ES-I3 (cell line): ENCODE data around the gene BTNL8.
A peak's percentile ranks its signal among the peaks of the same experiment; 100 is the strongest.

Source experiments
- H3K36me3 ChIP-seq: 2 replicates; pipeline ENCODE4 v1.6.1; 2013; ENCODE audit warnings: mild to moderate bottlenecking, low read length, control low read depth, moderate library complexity; ENCODE audit not compliant: insufficient read depth
- H3K4me1 ChIP-seq: 2 replicates; pipeline ENCODE4 v1.6.1; 2013; ENCODE audit warnings: mild to moderate bottlenecking, control low read depth, low read length; ENCODE audit not compliant: insufficient read depth
- H3K9ac ChIP-seq: 2 replicates; pipeline ENCODE4 v1.6.1; 2013; ENCODE audit warnings: low read depth, mild to moderate bottlenecking, low read length, moderate library complexity
- H3K9me3 ChIP-seq: 2 replicates; pipeline ENCODE4 v1.6.1; 2013; ENCODE audit warnings: mild to moderate bottlenecking, low read length, moderate library complexity; ENCODE audit not compliant: control insufficient read depth, insufficient read depth

The BTNL8 gene, protein sequence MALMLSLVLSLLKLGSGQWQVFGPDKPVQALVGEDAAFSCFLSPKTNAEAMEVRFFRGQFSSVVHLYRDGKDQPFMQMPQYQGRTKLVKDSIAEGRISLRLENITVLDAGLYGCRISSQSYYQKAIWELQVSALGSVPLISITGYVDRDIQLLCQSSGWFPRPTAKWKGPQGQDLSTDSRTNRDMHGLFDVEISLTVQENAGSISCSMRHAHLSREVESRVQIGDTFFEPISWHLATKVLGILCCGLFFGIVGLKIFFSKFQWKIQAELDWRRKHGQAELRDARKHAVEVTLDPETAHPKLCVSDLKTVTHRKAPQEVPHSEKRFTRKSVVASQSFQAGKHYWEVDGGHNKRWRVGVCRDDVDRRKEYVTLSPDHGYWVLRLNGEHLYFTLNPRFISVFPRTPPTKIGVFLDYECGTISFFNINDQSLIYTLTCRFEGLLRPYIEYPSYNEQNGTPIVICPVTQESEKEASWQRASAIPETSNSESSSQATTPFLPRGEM

GRCh38 chr5:180898621-180899246, at the start of gene BTNL8:
Gene BTNL8, plus strand, starts transcription at chr5:180899159. Its CDS starts 152 bp downstream, at chr5:180899311.
- Histone ChIP-seq H3K9ac (no peak within 1 kb of the TSS), H3K9me3 (no peaks in the 10 kb centered on the region; the same call in 1 of the 2 replicates), H3K4me1 (no peaks in the 10 kb centered on the region), H3K36me3 (no peaks in the 10 kb centered on the region)

DNA sequence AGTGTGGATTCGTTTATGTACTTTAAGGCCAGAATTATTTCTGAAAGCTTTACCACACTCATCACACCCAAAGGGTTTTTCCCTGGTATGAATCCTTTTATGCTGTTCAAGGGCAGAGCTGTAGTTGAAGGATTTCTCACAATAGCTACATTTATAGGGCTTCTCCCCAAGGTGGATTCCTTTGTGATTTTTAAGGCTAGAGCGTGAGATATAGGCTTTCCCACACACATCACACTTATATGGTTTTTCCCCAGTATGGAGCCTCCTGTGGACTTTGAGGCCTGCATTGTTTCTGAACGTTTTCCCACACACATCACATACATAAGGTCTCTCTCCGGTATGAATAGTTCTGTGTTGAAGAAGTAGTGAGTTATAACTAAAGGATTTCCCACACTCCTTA, 49.1 kb upstream of the BTNL8 start:
- Histone ChIP-seq H3K9ac (no peak overlapping the region), H3K36me3 (peaks cover 32% of the 10 kb centered on the region), H3K9me3 (peaks cover 41% of the 10 kb centered on the region), H3K4me1 (no peaks in the 10 kb centered on the region)

GRCh38 chr5:180850434-180851078, 48.4 kb upstream of the BTNL8 start:
- peaks cover 41% of the 10 kb centered on the region for H3K9me3 ChIP-seq
- peaks cover 32% of the 10 kb centered on the region for H3K36me3 ChIP-seq
- no peaks in the 10 kb centered on the region for H3K4me1 ChIP-seq
- H3K9ac ChIP-seq, result no peak overlapping the region

- H3K36me3 ChIP-seq, result peaks cover 30% of the 10 kb centered on the region
- H3K4me1 ChIP-seq, result no peaks in the 10 kb centered on the region
- H3K9ac ChIP-seq, result no peak overlapping the region
- H3K9me3 ChIP-seq, result peaks cover 41% of the 10 kb centered on the region
Measured at GRCh38 chr5:180852495-180852894, 46.5 kb upstream of the BTNL8 start.

GRCh38 chr5:180853121-180853847, 45.7 kb upstream of the BTNL8 start:
- H3K9me3 ChIP-seq, result peaks cover 38% of the 10 kb centered on the region

DNA sequence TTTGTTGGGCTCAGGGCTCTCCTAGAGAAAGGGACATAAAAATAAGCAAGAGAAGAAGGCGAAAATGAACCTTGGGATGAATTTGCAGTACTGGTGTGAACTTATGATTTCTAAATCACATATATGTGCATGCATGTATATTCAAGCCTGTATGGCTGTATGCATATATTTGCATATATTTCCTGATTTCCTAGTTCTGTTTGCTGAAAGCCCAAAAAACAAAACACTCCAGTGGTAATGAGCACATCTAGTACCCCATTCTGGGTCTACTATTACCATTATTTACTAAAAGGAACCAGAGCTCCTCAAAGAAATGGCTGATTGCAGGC, 45.1 kb upstream of the BTNL8 start:
- Histone ChIP-seq H3K9me3 (peaks cover 33% of the 10 kb centered on the region), H3K4me1 (no peaks in the 10 kb centered on the region), H3K9ac (no peak overlapping the region), H3K36me3 (peaks cover 26% of the 10 kb centered on the region)

More at GRCh38 chr5:180853121-180853847, 45.7 kb upstream of the BTNL8 start:
- H3K4me1 ChIP-seq, result no peaks in the 10 kb centered on the region
- peaks cover 28% of the 10 kb centered on the region for H3K36me3 ChIP-seq
- H3K9ac ChIP-seq, result no peak overlapping the region

GRCh38 chr5:180858586-180858985, 40.4 kb upstream of the BTNL8 start:
- Histone ChIP-seq H3K9ac (no peak overlapping the region), H3K9me3 (no peaks in the 10 kb centered on the region), H3K4me1 (no peaks in the 10 kb centered on the region), H3K36me3 (no peaks in the 10 kb centered on the region; the same call in 1 of the 2 replicates)

- Histone ChIP-seq H3K36me3 (no peaks in the 10 kb centered on the region; the same call in 1 of the 2 replicates), H3K4me1 (no peaks in the 10 kb centered on the region), H3K9ac (peak overlapping the region; percentile 75), H3K9me3 (no peaks in the 10 kb centered on the region)
Measured at GRCh38 chr5:180860273-180860886, 38.6 kb upstream of the BTNL8 start.

DNA sequence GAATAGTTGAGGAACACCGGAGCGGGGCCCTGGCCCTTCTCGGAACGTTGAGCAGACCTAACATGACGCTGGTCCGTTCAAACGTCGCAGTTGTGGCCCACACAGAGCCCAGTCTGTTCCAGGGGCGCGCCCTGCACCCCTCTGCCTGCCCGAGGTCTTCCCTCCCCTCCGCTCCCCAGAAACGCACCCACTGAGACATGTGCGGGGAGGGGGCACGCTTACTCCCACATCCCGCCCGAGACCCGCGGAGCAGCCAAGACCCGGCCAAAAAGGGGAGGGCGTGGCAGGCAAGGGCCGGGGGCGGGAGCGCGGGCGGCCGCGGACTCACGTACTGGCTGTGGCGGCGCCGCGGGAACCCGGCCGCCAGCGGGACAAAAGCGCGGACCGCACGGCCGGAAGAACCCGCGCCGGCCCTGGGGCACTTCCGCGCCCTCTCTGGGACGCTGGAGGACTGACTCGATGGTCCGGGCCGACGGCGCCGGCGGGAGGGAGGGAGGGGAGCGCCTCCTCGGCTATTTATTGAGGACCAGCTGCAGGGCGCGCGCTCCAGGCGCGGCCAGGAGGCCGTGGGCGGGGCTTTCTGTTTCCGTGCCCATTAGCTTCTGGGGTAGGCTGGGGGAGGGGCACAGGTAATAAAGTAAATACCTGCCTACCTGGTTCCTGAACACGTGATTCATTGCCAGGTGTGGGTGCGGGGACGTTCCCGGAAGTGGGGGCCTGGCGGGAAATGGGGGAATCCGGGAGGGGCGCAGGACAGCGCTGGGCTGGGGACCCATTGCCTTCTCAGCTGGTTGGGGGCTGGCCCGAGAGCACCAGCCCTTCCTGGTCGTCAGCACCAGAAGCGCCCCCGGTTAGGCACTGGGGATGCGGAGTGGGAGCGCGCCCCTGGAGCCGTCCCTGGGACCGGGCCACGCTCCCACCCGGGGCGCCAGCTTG, 37.8 kb upstream of the BTNL8 start, which contains the start of gene ZFP62:
Gene ZFP62 (minus strand): TSS at position 390 of the 936 bp plus-strand sequence. CDS start 57 bp downstream, at position 333.
- H3K36me3 ChIP-seq, result no peaks in the 10 kb centered on the region
- peak within 1 kb of the TSS; percentile 75 for H3K9ac ChIP-seq
- H3K4me1 ChIP-seq, result no peaks in the 10 kb centered on the region
- H3K9me3 ChIP-seq, result no peaks in the 10 kb centered on the region

GRCh38 chr5:180862645-180863044, 36.3 kb upstream of the BTNL8 start:
- Histone ChIP-seq H3K4me1 (no peaks in the 10 kb centered on the region), H3K9ac (no peak overlapping the region; the same call in 1 of the 2 replicates), H3K36me3 (no peaks in the 10 kb centered on the region), H3K9me3 (no peaks in the 10 kb centered on the region)

DNA sequence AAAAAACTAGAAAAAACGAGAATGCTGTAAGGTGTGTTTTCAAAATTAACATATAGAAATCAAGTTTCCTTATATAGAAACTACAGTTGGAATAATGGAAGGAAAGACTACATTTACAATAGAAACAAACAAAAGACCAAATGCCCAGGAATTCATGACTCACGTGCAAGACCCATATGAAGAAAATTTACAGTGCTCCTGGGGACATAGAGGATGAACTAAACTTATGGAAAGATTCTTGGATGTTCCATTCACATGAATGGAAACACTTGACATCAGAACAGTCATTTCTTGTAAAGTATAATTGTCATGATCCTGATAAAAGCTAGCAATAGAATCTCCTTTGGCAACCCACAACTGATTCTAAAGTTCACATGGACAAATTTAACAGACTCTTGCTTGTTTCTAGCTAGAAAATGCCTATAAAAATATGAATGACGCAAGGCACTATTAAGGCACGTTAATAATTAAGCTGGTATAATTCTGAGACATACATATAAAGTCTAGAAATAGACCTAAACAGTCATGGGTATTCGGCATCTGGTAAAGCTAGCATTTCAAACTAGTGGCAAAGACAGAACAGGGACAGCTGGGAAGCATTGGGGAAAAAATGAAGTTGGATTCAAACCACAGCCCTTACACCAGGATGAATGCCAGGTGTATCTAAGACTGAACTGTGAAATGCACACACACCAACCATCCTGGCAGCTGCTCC, 32.8 kb upstream of the BTNL8 start:
- Histone ChIP-seq H3K9ac (no peak overlapping the region), H3K36me3 (no peaks in the 10 kb centered on the region), H3K4me1 (no peaks in the 10 kb centered on the region), H3K9me3 (no peaks in the 10 kb centered on the region)

DNA sequence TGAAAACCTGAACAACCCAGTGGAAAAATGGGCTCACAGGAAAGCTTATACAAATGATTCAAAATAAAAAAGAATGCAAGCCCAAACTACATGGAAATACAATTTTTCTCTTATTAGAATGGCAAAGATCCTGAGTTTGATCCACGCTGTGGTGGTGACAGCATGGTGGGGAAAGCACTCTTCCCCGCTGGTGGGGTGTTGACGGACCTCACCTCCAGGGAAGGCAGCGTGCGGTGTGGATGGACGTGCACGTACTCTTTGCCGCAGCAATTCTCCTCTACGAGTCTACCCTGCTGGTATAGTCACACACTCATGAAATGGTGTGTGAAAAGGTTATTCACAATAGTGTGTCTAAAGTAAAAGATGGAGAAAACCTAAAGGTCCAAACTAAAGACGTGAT, 32.0 kb upstream of the BTNL8 start:
- no peaks in the 10 kb centered on the region for H3K9me3 ChIP-seq
- no peaks in the 10 kb centered on the region for H3K4me1 ChIP-seq
- no peak overlapping the region for H3K9ac ChIP-seq
- H3K36me3 ChIP-seq, result no peaks in the 10 kb centered on the region
